Measurements from ENCODE around the gene FRMD5.

The FRMD5 gene

DNA sequence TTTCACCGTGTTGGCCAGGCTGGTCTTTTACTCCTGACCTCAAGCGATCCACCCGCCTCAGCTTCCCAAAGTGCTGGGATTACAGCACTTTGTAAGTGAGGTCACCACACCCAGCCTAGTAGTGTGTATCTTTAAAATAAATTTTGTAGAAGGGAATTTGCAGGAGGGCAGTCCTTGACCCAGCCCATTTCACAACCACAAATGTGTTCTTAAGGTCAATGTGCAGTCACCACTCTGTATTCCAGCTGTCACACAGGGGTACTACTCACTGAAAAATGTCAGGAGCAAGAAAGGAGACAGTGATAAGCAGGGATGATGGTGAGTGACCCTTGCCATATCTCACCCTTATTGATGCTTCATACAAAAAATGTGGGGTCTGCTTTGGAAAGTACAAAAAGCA lies 98.5 kb downstream of the FRMD5 start:
- no peak for DNase-seq (ENCODE audit: low read depth in 2 of 2, low spot score in 1 of 2)

DNA sequence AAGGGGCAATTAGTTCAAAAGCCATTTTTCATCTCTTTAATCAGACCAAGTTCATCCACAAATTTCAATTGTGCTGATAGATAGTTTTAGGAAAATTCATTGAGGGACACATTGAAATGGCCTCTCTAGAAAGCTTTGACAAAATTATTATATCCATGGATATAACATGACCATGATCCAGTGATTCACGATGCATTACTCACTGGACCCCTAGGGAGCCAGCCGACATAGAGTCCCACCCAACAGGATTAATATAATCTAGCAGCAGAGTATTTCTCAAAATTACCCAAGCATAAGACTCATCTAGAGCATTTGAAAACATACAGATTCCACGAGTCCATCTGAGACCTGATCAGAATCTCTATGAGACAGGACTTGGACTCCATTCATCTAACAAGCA lies 100.3 kb downstream of the FRMD5 start:
- no peak for DNase-seq (ENCODE audit: low read depth in 2 of 2, low spot score in 1 of 2)

DNA sequence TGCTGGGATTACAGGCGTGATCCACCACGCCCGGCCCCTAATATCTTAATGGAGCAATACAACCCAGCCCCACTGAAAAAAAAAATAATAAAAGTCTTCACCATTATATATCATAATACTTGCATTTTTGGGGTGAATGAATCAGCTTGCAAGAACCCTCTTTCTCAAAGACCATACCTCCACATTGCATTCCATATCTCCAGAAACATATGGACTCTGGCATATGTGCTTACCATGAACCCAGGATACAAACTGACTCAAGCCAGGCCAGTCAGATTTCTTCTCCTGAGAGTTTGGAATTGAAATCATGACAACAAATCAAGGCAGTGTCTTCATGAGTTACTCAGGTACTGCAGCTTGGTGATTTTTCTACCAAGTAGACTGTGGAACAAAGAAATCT lies 101.2 kb downstream of the FRMD5 start:
- DNase-seq (ENCODE audit: low read depth in 2 of 2, low spot score in 1 of 2): no peak

DNA sequence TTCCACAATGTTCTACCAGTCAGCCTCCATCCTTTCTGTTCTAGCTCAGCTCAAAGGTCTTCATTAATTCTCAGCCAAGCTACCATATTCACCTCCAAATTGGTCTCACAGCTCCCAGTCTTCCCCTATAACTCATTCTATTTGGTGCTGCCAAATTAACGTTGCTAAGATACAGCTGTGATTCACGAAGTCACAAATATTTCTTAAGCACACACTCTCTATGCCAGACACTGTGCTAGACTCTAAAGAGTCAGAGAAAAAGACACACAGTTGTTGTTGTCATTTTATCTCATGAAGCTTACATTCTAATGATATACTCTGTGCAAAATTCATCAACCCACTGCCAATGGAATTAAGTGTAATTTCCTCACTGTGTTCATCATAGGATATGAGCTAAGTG lies 102.8 kb downstream of the FRMD5 start:
- DNase-seq (ENCODE audit: low read depth in 2 of 2, low spot score in 1 of 2): no peak

DNA sequence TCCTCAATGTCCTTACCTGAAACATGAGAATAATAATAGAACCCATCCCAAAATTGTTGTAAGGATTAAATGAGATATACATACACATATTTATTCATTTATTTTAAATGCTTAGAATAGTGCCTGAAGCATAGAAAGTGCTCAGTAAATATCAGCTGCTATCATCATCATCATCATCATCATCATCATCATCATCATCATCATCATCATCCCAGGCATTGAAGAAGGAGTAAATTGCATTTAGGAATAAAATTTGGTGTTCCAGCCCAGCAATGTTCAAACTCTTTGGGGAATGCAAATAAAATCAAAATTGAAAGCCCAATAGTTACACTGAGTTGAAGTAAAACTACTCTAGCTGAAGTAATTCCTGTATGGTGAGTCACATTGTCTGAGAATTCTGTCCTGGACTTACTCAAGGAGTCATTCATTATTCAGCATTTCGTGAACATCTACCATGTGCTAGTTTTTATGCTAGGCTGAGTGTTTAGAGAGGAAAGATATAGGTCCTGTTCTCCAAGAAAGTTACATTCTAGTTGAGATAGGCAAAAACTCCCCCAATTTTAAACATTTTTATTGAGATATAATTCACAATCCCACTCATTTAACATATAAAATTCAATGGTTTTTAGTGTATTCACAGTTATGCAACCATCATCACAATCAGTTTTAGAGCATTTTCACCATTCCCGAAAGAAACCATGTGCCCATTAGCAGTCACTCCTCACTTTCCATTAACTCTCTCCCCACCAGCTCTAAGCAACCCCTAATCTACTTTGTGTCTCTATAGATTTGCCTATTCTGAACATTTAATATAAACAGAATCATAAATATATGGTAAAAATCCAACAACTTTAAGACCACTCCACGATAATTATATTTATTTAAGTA lies 107.2 kb downstream of the FRMD5 start:
- DNase-seq (ENCODE audit: low read depth in 2 of 2, low spot score in 1 of 2): no peak

DNA sequence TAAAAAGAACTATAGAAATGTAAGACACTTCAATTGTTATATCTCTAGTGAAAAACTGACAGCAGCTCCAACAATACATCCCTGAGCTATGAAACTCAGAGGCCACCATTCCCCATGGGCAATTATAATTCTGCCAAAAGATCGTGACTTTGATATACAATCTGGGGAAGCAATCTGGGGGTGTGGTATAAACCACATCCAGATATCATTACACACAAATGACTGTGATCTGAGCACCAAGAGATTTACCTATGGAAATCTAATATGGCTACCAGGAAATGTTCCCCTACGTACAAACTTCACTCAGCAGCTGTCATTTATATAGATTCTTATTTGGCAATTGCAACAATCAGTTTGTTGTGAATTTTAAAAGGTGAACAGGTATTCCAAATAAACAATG lies 110.3 kb downstream of the FRMD5 start:
- no peak for DNase-seq (ENCODE audit: low read depth in 2 of 2, low spot score in 1 of 2)

DNA sequence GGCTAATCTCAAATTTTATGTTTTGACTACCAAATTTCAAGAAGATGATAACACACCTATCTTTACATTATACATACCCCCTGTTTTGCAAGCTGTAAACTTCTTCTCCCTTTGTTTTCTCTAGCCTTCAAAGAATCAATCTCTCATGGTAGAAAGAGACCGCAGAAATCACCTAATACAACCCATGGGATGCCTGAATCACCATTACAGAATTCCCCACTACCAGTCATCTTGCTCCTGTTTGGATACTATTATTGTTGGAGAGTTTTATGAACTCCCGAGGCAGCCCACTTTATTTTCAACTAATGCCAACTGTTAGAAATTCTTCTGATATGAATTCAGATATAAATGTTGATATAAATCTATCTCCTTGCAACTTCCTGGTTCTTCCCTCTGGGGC lies 110.9 kb downstream of the FRMD5 start:
- DNase-seq (ENCODE audit: low read depth in 2 of 2, low spot score in 1 of 2): no peak

DNA sequence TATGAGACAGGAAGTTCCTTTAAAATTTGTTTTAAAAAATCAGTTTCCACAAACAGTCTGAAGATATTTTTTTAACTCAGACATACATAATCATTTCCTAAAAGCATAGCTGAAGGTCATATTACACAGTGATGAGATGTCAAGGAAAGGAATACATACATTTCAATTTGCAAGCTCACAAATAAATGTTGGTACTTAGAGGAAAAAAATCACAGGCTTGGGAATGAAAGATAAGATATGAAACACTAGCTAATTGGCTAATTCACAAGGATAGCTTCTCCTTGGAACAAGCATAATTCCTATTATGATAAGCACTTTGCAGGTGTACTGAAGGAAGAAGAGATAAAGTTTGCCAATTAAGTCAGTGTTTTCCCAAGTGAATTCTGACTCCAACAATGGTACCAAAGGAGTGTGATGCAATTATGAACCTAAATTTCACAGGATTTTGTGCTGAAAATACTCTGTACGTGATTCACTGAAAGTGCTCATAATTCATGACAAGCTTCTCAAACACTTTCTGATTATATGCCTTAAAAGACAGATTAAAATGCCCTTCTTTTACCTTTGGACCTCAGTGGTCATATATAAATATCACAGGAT lies 112.4 kb downstream of the FRMD5 start:
- DNase-seq (ENCODE audit: low read depth in 2 of 2, low spot score in 1 of 2): no peak

DNA sequence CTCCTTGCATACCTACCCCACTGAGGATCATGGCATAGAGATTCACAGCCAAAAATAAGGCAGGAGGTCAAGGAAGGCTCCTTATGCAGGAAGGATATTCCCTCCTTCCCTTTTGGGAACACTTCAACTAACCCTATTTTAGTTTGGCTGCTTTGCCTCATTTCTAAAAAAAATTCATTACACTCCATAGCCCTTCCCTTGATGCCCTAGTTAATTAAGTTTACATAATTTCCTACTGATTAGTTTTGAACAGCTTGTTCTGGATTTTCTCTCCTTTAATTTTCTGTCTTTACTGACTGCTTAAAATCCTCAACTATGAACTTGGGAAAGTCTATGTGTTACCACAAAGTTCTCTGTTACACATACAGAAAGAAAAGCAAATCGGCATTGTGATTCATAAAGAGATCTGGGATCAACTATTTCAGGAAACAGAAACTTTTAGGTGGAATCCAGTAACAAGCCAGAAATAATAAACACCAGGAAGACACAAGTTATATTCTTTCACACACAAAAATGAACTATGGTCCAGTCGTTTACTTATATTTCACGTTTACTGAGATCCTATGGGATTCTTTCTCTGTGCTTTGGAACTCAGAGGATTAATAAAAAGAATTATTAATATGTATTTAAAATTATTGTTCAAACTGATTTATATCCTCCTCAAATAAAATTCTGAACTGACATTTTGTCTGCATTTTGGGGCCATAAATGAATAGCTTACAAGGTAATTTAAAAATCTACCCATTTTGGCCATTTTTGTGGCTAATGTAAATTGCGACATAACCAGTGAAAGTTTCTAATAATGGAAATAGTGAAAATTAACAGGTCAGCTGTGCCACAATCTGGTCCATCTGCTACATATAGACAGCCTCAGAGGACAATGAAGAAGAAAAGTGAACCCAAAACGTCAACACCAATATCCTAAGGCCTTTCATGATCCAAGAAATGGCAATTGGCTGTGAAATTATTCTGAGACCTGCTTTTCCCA lies 113.8 kb downstream of the FRMD5 start:
- no peak for DNase-seq (ENCODE audit: low read depth in 2 of 2, low spot score in 1 of 2)

DNA sequence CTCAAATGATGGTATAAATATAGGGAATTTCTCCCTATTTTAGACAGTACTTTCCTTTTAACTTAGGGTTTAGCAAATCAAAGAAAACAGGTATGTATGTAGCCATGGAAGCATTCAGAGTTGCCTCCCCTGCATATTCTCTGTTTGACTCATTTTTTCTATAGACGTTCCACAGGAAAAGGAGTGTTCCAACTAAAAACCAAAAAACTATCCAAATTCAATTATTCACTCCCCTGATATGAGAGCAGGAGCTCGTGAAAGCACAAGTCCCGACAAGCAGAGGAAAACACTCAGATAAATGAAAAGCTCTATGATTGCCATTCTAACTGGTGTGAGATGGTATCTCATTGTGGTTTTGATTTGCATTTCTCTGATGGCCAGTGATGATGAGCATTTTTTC lies 119.5 kb downstream of the FRMD5 start:
- DNase-seq (ENCODE audit: low read depth in 2 of 2, low spot score in 1 of 2): no peak

DNA sequence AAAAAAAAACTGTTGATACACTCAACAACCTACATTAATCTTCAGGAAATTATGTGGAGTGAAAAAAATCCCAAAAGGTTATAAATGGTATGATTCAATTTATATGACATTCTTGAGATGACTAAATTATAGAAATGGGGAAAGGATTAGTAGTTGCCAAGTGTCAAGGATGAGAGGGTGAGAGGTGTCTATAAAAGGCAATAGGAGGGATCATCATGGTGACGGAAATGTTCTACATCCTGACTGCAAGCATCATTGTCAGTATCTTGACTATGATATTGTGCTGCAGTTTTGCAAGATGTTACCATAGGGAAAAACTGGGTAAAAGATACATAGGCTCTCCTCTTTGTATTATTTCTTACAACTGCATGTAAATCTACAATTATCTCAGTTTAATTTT lies 125.6 kb downstream of the FRMD5 start:
- DNase-seq (ENCODE audit: low read depth in 2 of 2, low spot score in 1 of 2): no peak

DNA sequence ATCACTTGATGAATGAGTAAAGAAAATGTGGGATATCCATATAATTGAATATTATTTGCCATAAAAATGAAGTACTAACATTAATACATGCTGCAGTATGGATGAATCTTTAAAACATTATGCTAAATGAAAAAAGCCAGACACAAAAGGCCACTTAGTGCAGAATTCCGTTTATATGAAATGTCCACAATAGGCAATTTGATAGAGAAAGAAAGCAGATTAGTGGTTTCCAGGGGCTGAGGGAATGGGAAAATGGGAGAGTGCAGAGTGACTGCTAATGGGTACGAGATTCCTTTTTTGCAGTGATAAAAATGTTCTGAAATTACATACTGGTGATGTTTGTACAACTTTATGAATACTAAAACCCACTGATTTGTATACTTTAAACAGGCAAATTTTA lies 126.7 kb downstream of the FRMD5 start:
- no peak for DNase-seq (ENCODE audit: low read depth in 2 of 2, low spot score in 1 of 2)

DNA sequence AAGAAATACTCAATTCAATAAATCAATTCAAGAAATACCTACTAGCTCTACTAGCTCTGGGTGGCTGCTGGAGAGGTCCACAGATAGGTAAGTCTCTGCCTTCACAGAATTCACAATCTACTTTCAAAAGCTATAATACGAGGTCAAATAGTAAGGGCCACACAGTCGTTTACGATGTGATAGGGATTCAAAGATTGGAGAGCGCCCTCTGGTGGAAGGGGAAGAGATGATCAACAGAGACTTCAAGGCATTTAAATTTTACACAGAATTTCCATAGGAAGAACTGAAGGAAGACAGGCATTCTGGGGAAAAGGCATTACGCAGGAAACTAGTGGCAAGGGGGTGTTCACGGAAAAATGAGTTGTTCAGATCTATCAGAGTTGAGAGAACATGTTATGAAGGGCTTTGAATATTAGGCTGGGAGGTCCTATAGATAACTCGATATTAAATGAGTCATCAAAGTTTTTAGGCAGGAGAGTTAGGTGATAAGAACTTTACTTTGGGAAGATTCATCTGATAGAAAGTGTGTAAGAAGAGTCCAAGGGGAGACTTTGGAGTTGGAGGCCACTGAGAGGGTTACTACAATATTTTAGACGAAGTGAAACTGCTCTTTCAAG lies 128.8 kb downstream of the FRMD5 start:
- peak; percentile 7 to 10 for DNase-seq (ENCODE audit: low read depth in 2 of 2, low spot score in 1 of 2)

DNA sequence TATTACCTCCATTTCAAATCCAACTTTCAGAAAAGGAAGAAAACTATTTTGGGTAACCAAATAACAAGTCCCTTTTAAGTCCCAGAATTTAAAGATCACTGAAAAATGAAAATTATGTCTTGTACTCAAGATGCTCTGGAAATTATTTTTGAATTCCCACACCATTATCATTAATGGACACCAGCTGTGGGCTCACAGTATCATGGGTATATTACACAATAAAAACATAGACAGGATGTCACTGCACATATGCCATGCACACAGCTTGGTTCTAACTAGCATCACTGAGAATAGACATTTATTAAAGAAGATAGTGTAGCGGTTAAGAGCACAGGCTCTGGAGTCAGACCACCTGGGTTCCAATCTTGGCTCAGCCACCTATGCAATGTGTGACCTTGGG lies 130.4 kb downstream of the FRMD5 start:
- DNase-seq (ENCODE audit: low read depth in 2 of 2, low spot score in 1 of 2): no peak

DNA sequence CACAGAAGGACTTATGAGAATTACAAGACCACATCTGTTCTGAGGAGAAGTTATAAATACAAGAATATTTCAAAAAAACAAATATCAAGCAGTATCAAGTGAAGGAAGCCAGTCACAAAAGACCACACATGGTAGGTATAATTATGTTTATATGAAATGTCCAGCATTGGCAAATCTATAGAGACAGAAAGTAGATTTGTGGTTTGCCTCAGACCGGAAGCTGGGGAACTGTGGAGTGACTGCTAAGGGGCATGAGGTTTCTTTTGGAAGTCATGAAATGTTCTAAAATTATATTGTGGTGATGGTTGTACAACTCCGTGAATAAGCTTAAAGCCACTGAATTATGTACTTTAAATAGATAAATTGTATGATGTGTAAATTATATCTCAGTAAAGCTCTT lies 136.9 kb downstream of the FRMD5 start:
- DNase-seq (ENCODE audit: low read depth in 2 of 2, low spot score in 1 of 2): no peak

DNA sequence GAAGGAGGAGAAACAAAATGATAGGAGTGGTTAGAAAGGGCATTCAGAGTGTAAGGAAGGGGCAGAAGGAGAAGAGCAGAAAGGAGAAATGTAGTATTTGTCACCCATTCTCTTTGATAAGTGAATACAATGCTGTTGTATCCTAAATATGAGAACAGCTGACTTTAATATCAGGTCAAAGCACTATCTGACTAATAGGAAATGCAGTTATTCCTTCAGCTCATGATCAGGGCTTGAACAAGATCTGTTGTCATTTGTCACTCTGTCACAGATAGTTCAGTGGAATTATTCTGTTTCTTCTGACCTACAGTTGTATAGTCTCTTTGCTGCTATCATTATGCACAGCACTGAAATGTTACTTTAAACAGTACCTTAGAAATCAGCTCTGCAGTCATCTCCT lies 149.4 kb downstream of the FRMD5 start:
- DNase-seq (ENCODE audit: low read depth in 2 of 2, low spot score in 1 of 2): no peak

DNA sequence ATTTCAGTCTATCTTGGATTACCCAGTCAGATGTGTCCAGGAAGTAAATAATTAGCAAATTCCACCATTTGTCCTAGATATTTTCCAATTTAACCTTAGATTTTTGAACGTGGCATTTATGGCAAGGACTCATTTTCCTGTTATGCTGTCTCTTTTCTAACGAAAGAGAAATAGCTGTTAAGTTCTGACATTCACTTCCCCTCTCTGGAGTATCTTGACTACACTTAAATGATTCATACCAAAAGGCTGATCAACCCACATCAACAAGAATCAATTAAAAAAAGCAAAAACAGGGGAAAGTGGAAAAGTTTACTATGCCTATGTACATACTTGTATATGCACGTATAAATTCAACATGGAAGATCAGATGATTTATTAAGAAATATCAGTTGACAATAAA lies 149.9 kb downstream of the FRMD5 start:
- DNase-seq (ENCODE audit: low read depth in 2 of 2, low spot score in 1 of 2): no peak

DNA sequence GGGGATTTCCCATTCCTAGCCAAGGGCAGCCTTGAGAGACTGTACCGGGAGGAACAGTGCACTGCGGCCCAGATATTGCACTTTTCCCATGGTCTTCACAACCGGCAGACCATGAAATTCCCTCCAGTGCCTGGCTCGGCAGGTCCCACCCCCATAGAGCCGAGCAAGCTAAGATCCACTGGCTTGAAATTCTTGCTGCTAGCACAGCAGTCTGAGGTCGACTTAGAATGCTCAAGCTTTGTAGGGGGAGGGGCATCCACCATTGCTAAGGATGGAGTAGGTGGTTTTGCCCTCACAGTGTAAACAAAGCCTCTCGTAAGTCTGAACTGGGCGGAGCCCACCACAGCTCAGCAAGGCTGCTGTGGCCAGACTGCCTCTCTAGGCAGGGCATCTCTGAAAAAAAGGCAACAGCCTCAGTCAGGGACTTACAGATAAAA lies 156.3 kb downstream of the FRMD5 start:
- no peak for DNase-seq (ENCODE audit: low read depth in 2 of 2, low spot score in 1 of 2)

DNA sequence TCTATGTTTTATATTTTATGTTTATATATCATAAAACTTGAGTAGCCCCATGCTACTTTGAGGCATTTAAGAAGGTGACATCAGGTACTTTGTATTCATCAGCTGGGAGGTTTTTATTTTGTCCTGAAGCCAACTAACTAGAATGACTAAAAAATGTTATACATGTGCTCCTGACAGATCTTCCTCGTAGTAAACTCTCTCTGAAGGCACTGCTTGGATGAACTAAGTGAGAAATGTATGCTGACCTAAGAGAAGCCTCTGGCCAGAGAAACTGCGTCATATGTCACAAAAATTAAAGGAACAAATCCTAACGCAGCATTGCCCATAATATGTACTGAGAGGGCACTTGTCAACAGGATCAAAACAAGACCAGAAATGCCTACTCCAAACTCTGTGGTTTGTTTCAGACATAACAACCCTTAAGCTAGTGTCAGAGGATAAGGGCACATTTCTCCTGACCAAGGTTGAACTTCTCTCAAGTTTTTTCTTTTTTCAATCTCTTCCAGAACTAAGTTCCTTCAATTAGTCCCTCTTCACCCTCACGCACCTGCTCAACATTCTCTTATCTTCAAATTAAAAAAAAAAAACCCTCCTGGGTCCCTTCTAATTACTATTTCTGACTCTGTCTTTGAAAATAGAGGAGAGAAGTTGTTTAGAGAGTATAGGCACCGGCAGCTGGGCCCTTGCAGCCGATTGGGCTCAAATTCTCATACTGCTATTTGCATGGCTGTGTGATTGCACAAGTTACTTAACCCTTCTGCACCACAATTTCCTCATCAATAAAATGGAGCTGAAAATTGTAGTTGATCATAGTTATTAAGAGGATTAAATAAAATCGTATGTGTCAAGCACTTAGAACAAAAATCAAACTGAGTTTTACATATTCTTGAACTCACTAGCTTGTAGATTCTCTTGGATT lies 159.0 kb downstream of the FRMD5 start:
- no peak for DNase-seq (ENCODE audit: low read depth in 2 of 2, low spot score in 1 of 2)

DNA sequence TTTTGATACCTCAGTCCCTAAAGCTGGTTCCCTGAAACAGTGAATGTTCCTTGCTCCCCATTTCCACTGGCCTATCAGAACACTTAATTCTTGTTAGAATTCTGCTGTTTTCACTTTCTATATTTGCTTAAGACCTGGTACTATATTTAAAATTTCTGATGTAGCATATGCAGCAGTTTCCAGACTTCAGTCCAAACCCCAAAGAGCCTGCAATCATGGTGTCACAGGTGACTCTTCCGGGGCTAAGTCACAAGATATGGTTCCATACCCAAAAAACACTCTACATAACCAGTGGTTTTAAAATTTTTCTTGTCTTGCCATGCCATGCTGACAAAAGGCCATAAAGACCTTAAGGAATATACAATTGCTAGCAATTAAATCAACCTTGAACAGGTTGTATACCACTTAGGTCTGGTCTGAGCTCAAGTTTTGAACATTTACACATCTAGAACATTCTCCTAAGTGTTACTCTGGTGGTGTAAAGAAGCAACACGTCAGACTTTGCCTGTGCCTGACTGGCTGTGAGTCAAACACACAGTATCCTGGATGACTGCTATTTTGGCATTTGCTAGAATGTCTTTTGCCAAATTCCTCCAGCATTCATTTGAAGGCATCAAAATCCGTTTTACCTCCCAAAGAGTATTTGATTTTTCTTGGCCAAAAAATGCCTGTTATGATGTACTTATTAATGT lies 160.0 kb downstream of the FRMD5 start:
- no peak for DNase-seq (ENCODE audit: low read depth in 2 of 2, low spot score in 1 of 2)
